Measurements from ENCODE around the gene ACVRL1.

Gene ACVRL1

DNA sequence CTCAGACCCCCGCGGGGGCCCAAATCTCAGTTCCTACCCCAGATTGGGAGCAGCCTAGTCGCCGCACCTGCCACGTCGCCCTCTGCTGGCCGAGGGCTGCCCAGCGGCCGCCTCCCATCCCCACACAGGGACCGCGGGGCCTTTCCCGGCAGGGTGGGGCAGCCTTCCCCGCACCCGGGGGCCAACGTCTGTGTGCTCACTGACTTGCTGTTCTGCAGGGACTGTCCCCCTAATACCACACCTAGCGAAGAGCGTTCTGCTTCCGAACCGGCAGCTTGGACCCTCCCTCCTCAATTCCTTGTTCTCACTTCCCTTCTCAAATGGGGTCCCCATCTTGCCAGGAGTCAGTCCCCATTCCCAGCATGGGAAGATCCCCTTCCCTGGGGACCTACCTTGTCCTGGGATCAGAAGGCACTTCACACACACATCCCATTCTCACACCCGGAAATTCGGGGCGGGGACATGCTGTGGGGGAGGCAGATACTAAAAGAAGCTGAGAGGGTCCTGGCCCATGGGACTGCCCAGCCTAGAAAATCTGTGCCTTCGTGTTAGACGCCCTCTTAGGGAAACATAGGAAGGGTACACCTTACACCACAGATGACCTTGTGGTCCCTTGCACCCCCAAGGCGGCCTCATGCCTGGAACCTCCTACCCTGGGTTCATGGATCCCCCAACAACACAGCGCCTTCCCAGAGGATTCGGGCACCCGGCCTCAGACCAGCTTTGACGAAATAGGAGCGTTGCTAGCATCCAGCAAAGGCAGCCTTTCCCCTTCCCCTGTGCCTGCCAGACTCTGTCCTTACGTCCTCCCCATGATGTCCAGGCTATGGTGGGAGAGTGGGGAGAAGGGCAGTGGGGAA lies 16.4 kb downstream of the ACVRL1 start:
- ATAC-seq: peak; percentile 41; the same call in 2 of the 3 replicates
- TF ChIP-seq ZFP30 (CRISPR knock-in tag; IDR thresholded peaks at IDR 0.05) (no peak), SNAI2 (CRISPR knock-in tag; IDR thresholded peaks at IDR 0.05) (no peak)

DNA sequence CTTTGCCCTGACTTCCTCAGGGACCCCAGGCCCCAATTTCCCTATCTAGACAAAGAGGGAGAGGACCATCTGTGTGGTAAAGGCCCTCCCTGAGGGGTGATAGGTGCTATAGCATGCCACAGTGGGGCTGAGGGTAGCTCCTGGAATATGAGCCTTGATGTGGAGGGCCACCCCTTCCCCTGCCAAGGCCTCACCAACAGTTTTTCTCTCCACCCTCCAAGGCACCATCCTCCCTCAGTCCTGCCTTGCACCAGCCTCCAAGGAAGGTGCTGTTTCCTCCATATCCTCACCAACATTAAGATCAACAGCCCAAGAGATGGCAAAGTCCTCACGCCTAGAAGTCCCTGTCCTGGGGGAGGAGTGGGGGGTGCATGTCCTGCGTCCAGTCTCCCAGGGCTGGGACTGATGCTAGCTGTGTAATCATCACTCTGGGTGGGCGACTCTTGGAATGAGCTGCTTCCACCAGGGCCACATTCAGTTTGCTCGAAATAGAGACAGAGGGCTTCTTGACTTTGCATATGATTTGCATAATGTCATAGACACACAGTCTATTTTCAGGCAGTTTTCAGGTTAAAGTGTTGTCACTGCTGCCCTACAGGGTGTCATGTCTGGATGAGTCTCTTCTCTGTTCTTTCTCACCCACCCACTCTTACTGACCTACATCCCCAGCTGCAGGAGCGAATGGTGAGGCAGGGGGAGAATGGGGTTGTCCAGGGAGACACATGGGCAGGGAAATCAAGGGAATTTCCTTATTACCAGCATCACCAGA lies 17.4 kb downstream of the ACVRL1 start:
- no peak for ATAC-seq
- TF ChIP-seq ZC3H10 (CRISPR knock-in tag; IDR thresholded peaks at IDR 0.05): no peak
- TF ChIP-seq, protein P1, sequence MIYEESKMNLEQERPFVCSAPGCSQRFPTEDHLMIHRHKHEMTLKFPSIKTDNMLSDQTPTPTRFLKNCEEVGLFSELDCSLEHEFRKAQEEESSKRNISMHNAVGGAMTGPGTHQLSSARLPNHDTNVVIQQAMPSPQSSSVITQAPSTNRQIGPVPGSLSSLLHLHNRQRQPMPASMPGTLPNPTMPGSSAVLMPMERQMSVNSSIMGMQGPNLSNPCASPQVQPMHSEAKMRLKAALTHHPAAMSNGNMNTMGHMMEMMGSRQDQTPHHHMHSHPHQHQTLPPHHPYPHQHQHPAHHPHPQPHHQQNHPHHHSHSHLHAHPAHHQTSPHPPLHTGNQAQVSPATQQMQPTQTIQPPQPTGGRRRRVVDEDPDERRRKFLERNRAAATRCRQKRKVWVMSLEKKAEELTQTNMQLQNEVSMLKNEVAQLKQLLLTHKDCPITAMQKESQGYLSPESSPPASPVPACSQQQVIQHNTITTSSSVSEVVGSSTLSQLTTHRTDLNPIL (CRISPR knock-in tag; IDR thresholded peaks at IDR 0.05; ENCODE audit: low read depth): no peak
- TF ChIP-seq, protein P2, sequence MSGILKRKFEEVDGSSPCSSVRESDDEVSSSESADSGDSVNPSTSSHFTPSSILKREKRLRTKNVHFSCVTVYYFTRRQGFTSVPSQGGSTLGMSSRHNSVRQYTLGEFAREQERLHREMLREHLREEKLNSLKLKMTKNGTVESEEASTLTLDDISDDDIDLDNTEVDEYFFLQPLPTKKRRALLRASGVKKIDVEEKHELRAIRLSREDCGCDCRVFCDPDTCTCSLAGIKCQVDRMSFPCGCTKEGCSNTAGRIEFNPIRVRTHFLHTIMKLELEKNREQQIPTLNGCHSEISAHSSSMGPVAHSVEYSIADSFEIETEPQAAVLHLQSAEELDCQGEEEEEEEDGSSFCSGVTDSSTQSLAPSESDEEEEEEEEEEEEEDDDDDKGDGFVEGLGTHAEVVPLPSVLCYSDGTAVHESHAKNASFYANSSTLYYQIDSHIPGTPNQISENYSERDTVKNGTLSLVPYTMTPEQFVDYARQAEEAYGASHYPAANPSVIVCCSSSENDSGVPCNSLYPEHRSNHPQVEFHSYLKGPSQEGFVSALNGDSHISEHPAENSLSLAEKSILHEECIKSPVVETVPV (CRISPR knock-in tag; IDR thresholded peaks at IDR 0.05): no peak
- TF ChIP-seq OSR1 (CRISPR knock-in tag; IDR thresholded peaks at IDR 0.05): no peak
- no peak for TF ChIP-seq ZNF70 (CRISPR knock-in tag; IDR thresholded peaks at IDR 0.05)

DNA sequence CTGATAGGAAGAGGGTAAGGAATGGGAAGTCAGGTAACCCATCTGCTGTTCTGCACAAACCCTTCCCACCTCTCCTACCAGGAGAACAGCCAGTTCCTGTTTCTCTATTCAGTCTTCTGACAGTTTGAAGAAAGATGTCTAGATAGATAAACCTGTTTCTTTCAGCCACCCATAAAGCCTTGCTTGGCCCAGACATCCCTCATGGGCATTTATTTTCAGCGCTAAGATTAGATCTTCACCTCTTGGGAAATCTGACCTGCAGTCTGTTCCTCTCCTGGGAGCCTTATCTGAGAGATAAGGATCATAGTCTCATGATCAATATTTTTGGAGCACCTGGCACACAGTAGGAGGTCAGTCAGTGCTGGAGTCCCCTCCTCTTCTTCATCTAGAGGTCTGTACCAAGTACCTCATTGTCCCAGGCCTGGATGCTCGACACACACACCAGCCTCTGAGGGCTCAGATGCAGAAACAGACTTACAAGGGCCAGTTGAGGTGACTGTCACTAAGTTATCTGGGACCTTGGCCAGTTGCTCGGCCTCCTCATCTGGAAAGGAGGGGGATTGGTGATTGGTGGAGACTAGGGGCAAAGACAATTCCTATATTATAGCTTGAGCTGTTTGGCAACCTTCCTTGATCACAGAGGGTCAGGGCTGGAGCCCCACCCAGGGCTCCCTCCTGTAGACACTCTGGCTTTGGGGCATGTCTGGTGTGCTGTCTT lies 18.2 kb downstream of the ACVRL1 start:
- TF ChIP-seq, protein P1 (CRISPR knock-in tag; IDR thresholded peaks at IDR 0.05; ENCODE audit: low read depth): no peak
- TF ChIP-seq, protein P3, sequence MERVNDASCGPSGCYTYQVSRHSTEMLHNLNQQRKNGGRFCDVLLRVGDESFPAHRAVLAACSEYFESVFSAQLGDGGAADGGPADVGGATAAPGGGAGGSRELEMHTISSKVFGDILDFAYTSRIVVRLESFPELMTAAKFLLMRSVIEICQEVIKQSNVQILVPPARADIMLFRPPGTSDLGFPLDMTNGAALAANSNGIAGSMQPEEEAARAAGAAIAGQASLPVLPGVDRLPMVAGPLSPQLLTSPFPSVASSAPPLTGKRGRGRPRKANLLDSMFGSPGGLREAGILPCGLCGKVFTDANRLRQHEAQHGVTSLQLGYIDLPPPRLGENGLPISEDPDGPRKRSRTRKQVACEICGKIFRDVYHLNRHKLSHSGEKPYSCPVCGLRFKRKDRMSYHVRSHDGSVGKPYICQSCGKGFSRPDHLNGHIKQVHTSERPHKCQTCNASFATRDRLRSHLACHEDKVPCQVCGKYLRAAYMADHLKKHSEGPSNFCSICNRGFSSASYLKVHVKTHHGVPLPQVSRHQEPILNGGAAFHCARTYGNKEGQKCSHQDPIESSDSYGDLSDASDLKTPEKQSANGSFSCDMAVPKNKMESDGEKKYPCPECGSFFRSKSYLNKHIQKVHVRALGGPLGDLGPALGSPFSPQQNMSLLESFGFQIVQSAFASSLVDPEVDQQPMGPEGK (CRISPR knock-in tag; IDR thresholded peaks at IDR 0.05; ENCODE audit: borderline replicate concordance): no peak
- no peak for TF ChIP-seq GLIS3 (CRISPR knock-in tag; IDR thresholded peaks at IDR 0.05)
- TF ChIP-seq ESRRG (CRISPR knock-in tag; IDR thresholded peaks at IDR 0.05): no peak
- no peak for TF ChIP-seq ISL1 (CRISPR knock-in tag; IDR thresholded peaks at IDR 0.05)
- no peak for TF ChIP-seq TCF4 (CRISPR knock-in tag; IDR thresholded peaks at IDR 0.05; ENCODE audit: borderline replicate concordance)
- TF ChIP-seq OSR1 (CRISPR knock-in tag; IDR thresholded peaks at IDR 0.05): no peak
- no peak for TF ChIP-seq ZNF70 (CRISPR knock-in tag; IDR thresholded peaks at IDR 0.05)
- TF ChIP-seq PPARA (CRISPR knock-in tag; IDR thresholded peaks at IDR 0.05; ENCODE audit: borderline replicate concordance): no peak
- TF ChIP-seq ZFP3 (CRISPR knock-in tag; IDR thresholded peaks at IDR 0.05): no peak
- no peak for ATAC-seq

DNA sequence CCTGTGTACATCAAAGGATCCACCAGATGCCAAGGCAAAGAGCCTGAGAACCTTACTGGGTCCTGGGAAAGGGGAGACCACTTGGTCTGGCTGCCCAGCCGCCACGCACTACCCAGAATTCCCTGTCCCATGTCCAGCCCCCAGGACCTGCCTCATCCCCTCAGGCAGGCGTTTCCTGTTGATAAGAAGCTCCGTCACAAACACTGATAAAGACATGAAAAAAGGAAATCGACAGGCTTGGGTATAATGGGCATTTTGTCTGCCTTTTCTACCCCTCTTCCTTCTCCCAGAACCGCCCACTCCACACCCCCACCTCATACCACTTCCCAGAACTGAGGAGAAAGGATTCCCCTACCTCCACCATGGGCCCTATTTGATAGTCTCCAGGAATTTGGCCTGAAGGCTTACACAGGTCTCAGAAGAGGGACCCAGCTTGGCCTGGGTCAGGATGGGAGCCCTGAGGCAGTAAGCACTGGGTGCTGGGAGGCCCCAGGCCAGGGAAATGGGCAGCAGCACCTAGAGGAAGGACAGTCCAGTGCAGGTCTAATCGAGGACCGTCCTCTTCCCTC lies 18.8 kb downstream of the ACVRL1 start:
- no peak for ATAC-seq

DNA sequence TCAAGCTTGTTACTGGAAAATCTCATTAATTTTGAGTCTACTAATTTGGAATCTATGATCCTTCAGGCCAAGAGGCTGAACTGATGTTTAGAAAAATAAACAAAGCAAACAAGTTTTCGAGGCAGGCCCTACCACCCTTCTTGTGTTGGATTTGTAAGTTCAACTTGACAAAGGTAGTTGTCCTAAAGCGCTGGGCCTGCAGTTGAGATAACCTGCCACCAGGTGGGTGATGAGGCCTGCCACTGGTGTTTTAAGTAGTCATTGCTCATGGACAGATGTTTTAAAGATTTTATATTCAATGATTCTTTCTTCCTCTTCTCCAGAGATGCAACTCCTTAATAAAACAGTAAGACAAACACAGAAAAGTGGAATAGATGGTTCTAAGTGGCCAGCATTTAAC lies 19.4 kb downstream of the ACVRL1 start:
- 0 out of 3 replicates have a peak, but pooled peaks have one; percentile 36 for ATAC-seq
- TF ChIP-seq, protein P4, sequence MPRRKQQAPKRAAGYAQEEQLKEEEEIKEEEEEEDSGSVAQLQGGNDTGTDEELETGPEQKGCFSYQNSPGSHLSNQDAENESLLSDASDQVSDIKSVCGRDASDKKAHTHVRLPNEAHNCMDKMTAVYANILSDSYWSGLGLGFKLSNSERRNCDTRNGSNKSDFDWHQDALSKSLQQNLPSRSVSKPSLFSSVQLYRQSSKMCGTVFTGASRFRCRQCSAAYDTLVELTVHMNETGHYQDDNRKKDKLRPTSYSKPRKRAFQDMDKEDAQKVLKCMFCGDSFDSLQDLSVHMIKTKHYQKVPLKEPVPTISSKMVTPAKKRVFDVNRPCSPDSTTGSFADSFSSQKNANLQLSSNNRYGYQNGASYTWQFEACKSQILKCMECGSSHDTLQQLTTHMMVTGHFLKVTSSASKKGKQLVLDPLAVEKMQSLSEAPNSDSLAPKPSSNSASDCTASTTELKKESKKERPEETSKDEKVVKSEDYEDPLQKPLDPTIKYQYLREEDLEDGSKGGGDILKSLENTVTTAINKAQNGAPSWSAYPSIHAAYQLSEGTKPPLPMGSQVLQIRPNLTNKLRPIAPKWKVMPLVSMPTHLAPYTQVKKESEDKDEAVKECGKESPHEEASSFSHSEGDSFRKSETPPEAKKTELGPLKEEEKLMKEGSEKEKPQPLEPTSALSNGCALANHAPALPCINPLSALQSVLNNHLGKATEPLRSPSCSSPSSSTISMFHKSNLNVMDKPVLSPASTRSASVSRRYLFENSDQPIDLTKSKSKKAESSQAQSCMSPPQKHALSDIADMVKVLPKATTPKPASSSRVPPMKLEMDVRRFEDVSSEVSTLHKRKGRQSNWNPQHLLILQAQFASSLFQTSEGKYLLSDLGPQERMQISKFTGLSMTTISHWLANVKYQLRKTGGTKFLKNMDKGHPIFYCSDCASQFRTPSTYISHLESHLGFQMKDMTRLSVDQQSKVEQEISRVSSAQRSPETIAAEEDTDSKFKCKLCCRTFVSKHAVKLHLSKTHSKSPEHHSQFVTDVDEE (CRISPR knock-in tag; IDR thresholded peaks at IDR 0.05): no peak
- TF ChIP-seq ZNF70 (CRISPR knock-in tag; IDR thresholded peaks at IDR 0.05) (no peak), SNAI2 (CRISPR knock-in tag; IDR thresholded peaks at IDR 0.05) (no peak)

More for the DNA sequence above, 18.8 kb downstream of the ACVRL1 start:
- no peak for TF ChIP-seq ZFP30 (CRISPR knock-in tag; IDR thresholded peaks at IDR 0.05)
- no peak for TF ChIP-seq ESRRG (CRISPR knock-in tag; IDR thresholded peaks at IDR 0.05)
- TF ChIP-seq ARNTL (CRISPR knock-in tag; IDR thresholded peaks at IDR 0.05; ENCODE audit: borderline replicate concordance, low read depth): no peak
- TF ChIP-seq ZFP3 (CRISPR knock-in tag; IDR thresholded peaks at IDR 0.05): no peak
- no peak for TF ChIP-seq ISL1 (CRISPR knock-in tag; IDR thresholded peaks at IDR 0.05)
